Karpas-422 (cell line): ENCODE results near the gene BICRA. TPM values are rescaled to one million over a fixed set of nuclear protein-coding genes. Genes with fewer than 3 reads are reported as not detected.

Source experiments
- DNase-seq: peaks from one replicate; pipeline ENCODE4 v3.0.0-alpha.2; 2015
- H2AFZ ChIP-seq: fragments of 200-600 bp; sonication (generic); 2 replicates; pipeline ENCODE4 v1.6.1; 2014; ENCODE audit warnings: antibody characterized with exemption, low read length, mixed read lengths
- H3K27ac ChIP-seq: fragments of 200-600 bp; sonication (generic); 2 replicates; pipeline ENCODE4 v1.5.1; 2014; ENCODE audit warnings: mild to moderate bottlenecking, low read length, moderate library complexity
- H3K27me3 ChIP-seq: fragments of 200-600 bp; sonication (generic); 2 replicates; pipeline ENCODE4 v1.6.1; 2014; ENCODE audit warnings: low read length, mixed read lengths
- H3K36me3 ChIP-seq: fragments of 200-600 bp; sonication (generic); 2 replicates; pipeline ENCODE4 v1.6.1; 2014; ENCODE audit warnings: low read length, mixed read lengths; ENCODE audit not compliant: insufficient read depth
- H3K4me1 ChIP-seq: fragments of 200-600 bp; sonication (generic); 2 replicates; pipeline ENCODE4 v1.6.1; 2014; ENCODE audit warnings: mild to moderate bottlenecking, low read length, mixed read lengths
- H3K4me2 ChIP-seq: fragments of 200-600 bp; sonication (generic); 2 replicates; pipeline ENCODE4 v1.6.1; 2014; ENCODE audit warnings: low read length, low read depth, mild to moderate bottlenecking; ENCODE audit not compliant: poor library complexity, severe bottlenecking
- H3K4me3 ChIP-seq: fragments of 200-600 bp; sonication (generic); 2 replicates; pipeline ENCODE4 v1.5.1; 2014; ENCODE audit warnings: mild to moderate bottlenecking, antibody characterized with exemption, low read length, mixed read lengths
- H3K79me2 ChIP-seq: fragments of 200-600 bp; sonication (generic); 2 replicates; pipeline ENCODE4 v1.6.1; 2014; ENCODE audit warnings: mild to moderate bottlenecking, low read length, mixed read lengths
- H3K9ac ChIP-seq: fragments of 200-600 bp; sonication (generic); 2 replicates; pipeline ENCODE4 v1.6.0; 2014; ENCODE audit warnings: low read length
- H3K9me2 ChIP-seq: fragments of 200-600 bp; sonication (generic), shearing (Covaris generic); replicated peaks from 2 replicates; pipeline ENCODE4 v1.6.0; 2014; ENCODE audit warnings: mild to moderate bottlenecking, low read length, moderate library complexity; ENCODE audit not compliant: insufficient read depth
- H3K9me3 ChIP-seq: fragments of 300-700, 200-600 bp; sonication (generic); 2 replicates; pipeline ENCODE4 v1.6.1; 2014; ENCODE audit warnings: low read length, mixed read lengths
- H4K20me1 ChIP-seq: fragments of 200-600 bp; sonication (generic); 2 replicates; pipeline ENCODE4 v1.6.1; 2014; ENCODE audit warnings: mild to moderate bottlenecking, antibody characterized with exemption, low read length, low read depth; ENCODE audit not compliant: insufficient read depth
- total RNA-seq: library from RNA; depleted of rRNA; stranded (reverse); fragments of >200 nt; shearing (Covaris generic); gene quantifications from 2 replicates; pipeline ENCODE4 v1.2.3, GENCODE V29; 2014; ENCODE audit warnings: low replicate concordance; rRNA removed

The BICRA gene
- total RNA-seq, result 1.0 and 1.8 TPM in 2 replicates

- Histone ChIP-seq H3K36me3 (no peaks in the 10 kb centered on the region), H3K9me3 (no peaks in the 10 kb centered on the region), H3K79me2 (peaks cover 58% of the 10 kb centered on the region), H3K27ac (peak within 1 kb of the TSS; percentile 79), H3K4me2 (peak within 1 kb of the TSS; percentile 94), H3K27me3 (no peaks in the 10 kb centered on the region), H3K4me3 (peak within 1 kb of the TSS; percentile 99), H2AFZ (peak within 1 kb of the TSS; percentile 93), H3K9me2 (no peaks in the 10 kb centered on the region), H3K4me1 (peaks cover 11% of the 10 kb centered on the region), H3K9ac (peak within 1 kb of the TSS; percentile 99), H4K20me1 (peaks cover 25% of the 10 kb centered on the region; the same call in 1 of the 2 replicates)
- peak; percentile 93 for DNase-seq
Measured at GRCh38 chr19:47608969-47609905, at the start of gene BICRA. Gene BICRA (plus strand): TSS chr19:47609134. CDS start chr19:47673575, 64,441 bp downstream.

GRCh38 chr19:47560999-47561398, 47.9 kb upstream of the BICRA start:
- Histone ChIP-seq H3K9me2 (no peaks in the 10 kb centered on the region), H3K4me1 (no peaks in the 10 kb centered on the region), H3K36me3 (no peaks in the 10 kb centered on the region), H3K4me2 (no peak overlapping the region), H3K27me3 (no peaks in the 10 kb centered on the region), H2AFZ (no peak overlapping the region), H4K20me1 (no peaks in the 10 kb centered on the region), H3K79me2 (no peaks in the 10 kb centered on the region), H3K4me3 (no peak overlapping the region), H3K9me3 (no peaks in the 10 kb centered on the region), H3K27ac (no peak overlapping the region), H3K9ac (no peak overlapping the region)
- no peak for DNase-seq

DNA sequence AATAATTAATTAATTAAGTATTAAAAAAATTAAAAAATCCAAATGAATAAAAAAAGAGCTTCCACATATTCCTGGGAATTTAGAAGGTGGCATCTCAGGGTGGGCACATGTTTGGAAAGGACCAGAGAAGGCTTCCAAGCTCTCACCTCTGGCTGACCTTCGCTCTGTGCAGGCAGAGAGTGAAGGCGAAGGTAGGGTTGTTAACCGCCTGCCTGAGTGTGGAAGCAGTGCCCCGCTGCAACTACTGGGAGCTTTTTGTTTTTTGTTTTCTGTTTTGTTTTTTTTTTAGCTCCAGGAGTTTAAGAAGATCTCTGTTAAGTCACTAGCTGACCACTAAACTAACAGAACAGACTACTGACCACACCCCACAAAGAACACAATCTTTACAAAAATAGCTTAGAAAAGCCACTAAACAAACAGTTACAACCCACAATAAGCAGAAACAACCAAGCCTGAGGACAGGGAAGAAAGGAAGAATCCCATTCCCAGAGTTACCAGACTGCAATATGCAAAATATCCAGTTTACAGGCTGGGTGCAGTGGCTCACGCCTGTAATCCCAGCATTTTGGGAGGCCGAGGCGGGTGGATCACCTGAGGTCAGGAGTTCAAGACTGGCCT, 47.4 kb upstream of the BICRA start:
- Histone ChIP-seq H3K9me2 (no peaks in the 10 kb centered on the region), H3K4me2 (no peak overlapping the region), H4K20me1 (no peaks in the 10 kb centered on the region), H3K9ac (no peak overlapping the region), H3K27me3 (no peaks in the 10 kb centered on the region), H2AFZ (no peak overlapping the region), H3K9me3 (no peaks in the 10 kb centered on the region), H3K4me1 (no peaks in the 10 kb centered on the region), H3K36me3 (no peaks in the 10 kb centered on the region), H3K27ac (no peak overlapping the region), H3K4me3 (no peak overlapping the region), H3K79me2 (no peaks in the 10 kb centered on the region)
- no peak for DNase-seq

GRCh38 chr19:47564081-47564480, 44.9 kb upstream of the BICRA start:
- Histone ChIP-seq H3K4me1 (no peaks in the 10 kb centered on the region), H3K9ac (no peak overlapping the region), H3K79me2 (no peaks in the 10 kb centered on the region), H3K9me3 (no peaks in the 10 kb centered on the region), H2AFZ (no peak overlapping the region), H4K20me1 (no peaks in the 10 kb centered on the region), H3K36me3 (no peaks in the 10 kb centered on the region), H3K27me3 (no peaks in the 10 kb centered on the region), H3K9me2 (no peaks in the 10 kb centered on the region), H3K4me3 (no peak overlapping the region), H3K27ac (no peak overlapping the region), H3K4me2 (no peak overlapping the region)
- DNase-seq, result no peak

- Histone ChIP-seq H3K9me2 (no peaks in the 10 kb centered on the region), H2AFZ (no peak overlapping the region), H3K9ac (no peak overlapping the region), H3K79me2 (no peaks in the 10 kb centered on the region), H4K20me1 (no peaks in the 10 kb centered on the region), H3K4me1 (no peaks in the 10 kb centered on the region), H3K9me3 (no peaks in the 10 kb centered on the region), H3K27ac (no peak overlapping the region), H3K4me3 (no peak overlapping the region), H3K27me3 (no peaks in the 10 kb centered on the region), H3K36me3 (no peaks in the 10 kb centered on the region), H3K4me2 (no peak overlapping the region)
- no peak for DNase-seq
Measured at GRCh38 chr19:47569331-47569730, 39.6 kb upstream of the BICRA start.

DNA sequence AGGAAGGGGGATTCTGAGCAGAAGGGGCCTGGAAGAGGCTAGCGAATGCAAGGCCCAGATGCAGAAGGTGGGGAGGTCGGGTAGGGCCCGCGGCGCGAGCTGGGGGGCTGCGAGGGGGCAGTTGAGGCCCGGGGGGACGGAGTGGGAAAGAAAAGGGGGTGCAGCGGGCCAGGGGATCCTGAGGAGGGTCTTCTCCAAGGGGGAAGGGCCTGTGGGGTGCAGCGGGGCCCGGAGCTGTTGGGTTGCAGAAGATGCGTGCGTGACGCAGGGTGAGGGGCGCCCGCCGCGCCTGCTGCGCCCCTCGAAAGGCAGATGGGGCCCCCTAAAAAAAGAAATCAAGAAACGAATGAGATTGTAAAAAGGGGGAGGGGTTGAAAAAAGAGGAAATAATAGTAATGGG, 36.3 kb upstream of the BICRA start:
- H3K4me2 ChIP-seq, result no peak overlapping the region
- H3K4me1 ChIP-seq, result no peaks in the 10 kb centered on the region
- H4K20me1 ChIP-seq, result no peaks in the 10 kb centered on the region
- H3K36me3 ChIP-seq, result no peaks in the 10 kb centered on the region
- no peaks in the 10 kb centered on the region for H3K79me2 ChIP-seq
- H3K27ac ChIP-seq, result no peak overlapping the region
- H3K4me3 ChIP-seq, result no peak overlapping the region
- DNase-seq, result no peak
- no peaks in the 10 kb centered on the region for H3K9me2 ChIP-seq
- H3K9me3 ChIP-seq, result no peaks in the 10 kb centered on the region
- H3K9ac ChIP-seq, result no peak overlapping the region
- H3K27me3 ChIP-seq, result no peaks in the 10 kb centered on the region
- H2AFZ ChIP-seq, result no peak overlapping the region

- Histone ChIP-seq H3K9me3 (no peaks in the 10 kb centered on the region), H3K9ac (no peak within 1 kb of the TSS), H3K79me2 (no peaks in the 10 kb centered on the region), H3K27ac (no peak within 1 kb of the TSS), H2AFZ (no peak within 1 kb of the TSS), H3K4me1 (no peaks in the 10 kb centered on the region), H4K20me1 (no peaks in the 10 kb centered on the region), H3K9me2 (no peaks in the 10 kb centered on the region), H3K4me2 (no peak within 1 kb of the TSS), H3K36me3 (no peaks in the 10 kb centered on the region), H3K27me3 (no peaks in the 10 kb centered on the region), H3K4me3 (no peak within 1 kb of the TSS)
- DNase-seq, result no peak
Measured at GRCh38 chr19:47573071-47574026, 35.6 kb upstream of the BICRA start, which contains the start of gene ZNF541. Gene ZNF541 (minus strand): TSS chr19:47573148. CDS start chr19:47555856, 17,292 bp downstream.
